ENCODE data around the gene FER. TPM values are rescaled to one million over a fixed set of nuclear protein-coding genes. Genes with fewer than 3 reads are reported as not detected.

The FER gene
- total and polyA plus RNA-seq, 10 of the 15 experiments (the other 5 are each of a cell fraction or from before 2014, with no cell fraction given): 4.4 to 19.1 (median 9.6) TPM

DNA sequence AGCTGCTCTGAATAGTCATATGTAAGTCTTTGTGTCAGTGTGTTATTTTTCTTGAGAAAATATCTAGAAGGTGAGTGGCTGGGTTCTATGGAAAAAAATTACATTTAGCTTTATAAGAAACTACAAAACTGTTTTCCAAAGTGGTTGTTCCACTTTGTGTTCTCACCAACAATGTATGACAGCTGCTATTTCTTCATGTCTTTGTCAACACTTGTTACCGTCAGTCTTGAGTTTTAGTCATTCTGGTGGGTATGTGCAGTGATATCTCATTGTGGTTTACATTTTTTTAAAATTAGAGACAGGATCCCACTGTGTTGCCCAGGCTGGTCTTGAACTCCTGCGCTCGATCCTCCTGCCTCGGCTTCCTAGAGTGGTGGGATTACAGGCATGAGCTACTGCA lies 415.6 kb downstream of the FER start:
- TF ChIP-seq CREB1 (IDR thresholded peaks at IDR 0.05; ENCODE audit: low read depth): no peak
- CTCF ChIA-PET: interaction anchor here (1.0 to 1.1 kb wide), 2 partner anchors 13 to 243 kb away, joined by 3 to 4 read pairs; no protein-coding TSS in a partner anchor
- Histone ChIP-seq H3K27ac (ENCODE audit: control insufficient read depth, insufficient read depth) (no peak overlapping the region), H3K4me2 (ENCODE audit: control insufficient read depth, insufficient read depth) (no peak overlapping the region), H3K36me3 (ENCODE audit: control insufficient read depth in 2 of 2, insufficient read depth in 2 of 2, low read length in 1 of 2) (no peaks in the 10 kb centered on the region), H3K9ac (ENCODE audit: control insufficient read depth, insufficient read depth, low read length) (no peak overlapping the region), H3K4me3 (no peak overlapping the region), H3K4me1 (ENCODE audit: control insufficient read depth, insufficient read depth, low read length) (peaks cover 7% of the 10 kb centered on the region), H3K27me3 (replicated peaks in 1 of 2; ENCODE audit: control insufficient read depth in 2 of 2, insufficient read depth in 2 of 2, low read length in 1 of 2) (no peaks in the 10 kb centered on the region), H4K20me1 (ENCODE audit: control insufficient read depth, insufficient read depth) (no peaks in the 10 kb centered on the region), H3K79me2 (ENCODE audit: control insufficient read depth, insufficient read depth, low read length) (no peaks in the 10 kb centered on the region), H3K9me3 (replicated peaks; ENCODE audit: control insufficient read depth, insufficient read depth, low read length) (no peaks in the 10 kb centered on the region; the same call in 1 of the 3 replicates), H2AFZ (ENCODE audit: control insufficient read depth, low read depth, low read length) (no peak overlapping the region)
- ATAC-seq (no peak), DNase-seq (ENCODE audit: low read depth, low spot score) (no peak), FAIRE-seq (no peak)
- in situ Hi-C loops (cut with MboI) (no loop called here), intact Hi-C loops (cut with micrococcal nuclease; ENCODE audit: unreplicated experiment) (loop anchor here (10.0 kb wide), 2 partner anchors 59 to 239 kb away; no protein-coding TSS in a partner anchor)
- POLR2A ChIA-PET: no interaction called here
- BruUV-seq (replicated peaks): no TSS peak
- RAD21 ChIA-PET (ENCODE audit: unreplicated experiment): interaction anchor here (0.8 kb wide), 1 partner anchor 292 kb away, joined by 3 read pairs; no protein-coding TSS in a partner anchor
- SMC1A ChIA-PET (ENCODE audit: uncharacterized antibody, unreplicated experiment): interaction anchor here (0.8 to 1.2 kb wide), 5 partner anchors 14 to 530 kb away, joined by 3 to 4 read pairs (median 3); no protein-coding TSS in a partner anchor
- 100% methylated on average over 4 of the region's 4 CpGs for WGBS (ENCODE audit: insufficient coverage, insufficient replicate concordance, low lambda C conversion rate, missing lambda C conversion rate)

GRCh38 chr5:109164001-109164400 lies 416.3 kb downstream of the FER start:
- peak; percentile 80 for ATAC-seq
- CTCF ChIA-PET: interaction anchor here (1.0 kb wide), 1 partner anchor 244 kb away, joined by 3 read pairs; no protein-coding TSS in a partner anchor
- H2AFZ ChIP-seq (ENCODE audit: control insufficient read depth, low read depth, low read length): no peak overlapping the region
- peak; percentile 64 for TF ChIP-seq MTA2 (IDR thresholded peaks at IDR 0.05; ENCODE audit: low read depth)
- TF ChIP-seq NFYA (IDR thresholded peaks at IDR 0.05; ENCODE audit: borderline replicate concordance, low read depth, low read length): no peak
- TF ChIP-seq, protein P1, sequence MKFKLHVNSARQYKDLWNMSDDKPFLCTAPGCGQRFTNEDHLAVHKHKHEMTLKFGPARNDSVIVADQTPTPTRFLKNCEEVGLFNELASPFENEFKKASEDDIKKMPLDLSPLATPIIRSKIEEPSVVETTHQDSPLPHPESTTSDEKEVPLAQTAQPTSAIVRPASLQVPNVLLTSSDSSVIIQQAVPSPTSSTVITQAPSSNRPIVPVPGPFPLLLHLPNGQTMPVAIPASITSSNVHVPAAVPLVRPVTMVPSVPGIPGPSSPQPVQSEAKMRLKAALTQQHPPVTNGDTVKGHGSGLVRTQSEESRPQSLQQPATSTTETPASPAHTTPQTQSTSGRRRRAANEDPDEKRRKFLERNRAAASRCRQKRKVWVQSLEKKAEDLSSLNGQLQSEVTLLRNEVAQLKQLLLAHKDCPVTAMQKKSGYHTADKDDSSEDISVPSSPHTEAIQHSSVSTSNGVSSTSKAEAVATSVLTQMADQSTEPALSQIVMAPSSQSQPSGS (IDR thresholded peaks at IDR 0.05; ENCODE audit: low read length): peak; percentile 22; the same call in 1 of the 2 replicates
- no peak for TF ChIP-seq CHD2 (IDR thresholded peaks at IDR 0.05; ENCODE audit: borderline replicate concordance, low read depth, low read length)
- TF ChIP-seq ZNF384 (IDR thresholded peaks at IDR 0.05; ENCODE audit: borderline replicate concordance, low read depth, low read length): no peak
- TF ChIP-seq, protein P2, sequence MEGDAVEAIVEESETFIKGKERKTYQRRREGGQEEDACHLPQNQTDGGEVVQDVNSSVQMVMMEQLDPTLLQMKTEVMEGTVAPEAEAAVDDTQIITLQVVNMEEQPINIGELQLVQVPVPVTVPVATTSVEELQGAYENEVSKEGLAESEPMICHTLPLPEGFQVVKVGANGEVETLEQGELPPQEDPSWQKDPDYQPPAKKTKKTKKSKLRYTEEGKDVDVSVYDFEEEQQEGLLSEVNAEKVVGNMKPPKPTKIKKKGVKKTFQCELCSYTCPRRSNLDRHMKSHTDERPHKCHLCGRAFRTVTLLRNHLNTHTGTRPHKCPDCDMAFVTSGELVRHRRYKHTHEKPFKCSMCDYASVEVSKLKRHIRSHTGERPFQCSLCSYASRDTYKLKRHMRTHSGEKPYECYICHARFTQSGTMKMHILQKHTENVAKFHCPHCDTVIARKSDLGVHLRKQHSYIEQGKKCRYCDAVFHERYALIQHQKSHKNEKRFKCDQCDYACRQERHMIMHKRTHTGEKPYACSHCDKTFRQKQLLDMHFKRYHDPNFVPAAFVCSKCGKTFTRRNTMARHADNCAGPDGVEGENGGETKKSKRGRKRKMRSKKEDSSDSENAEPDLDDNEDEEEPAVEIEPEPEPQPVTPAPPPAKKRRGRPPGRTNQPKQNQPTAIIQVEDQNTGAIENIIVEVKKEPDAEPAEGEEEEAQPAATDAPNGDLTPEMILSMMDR (IDR thresholded peaks at IDR 0.05 in 2 of 3, conservative IDR thresholded peaks at IDR 0.05 in 1 of 3; ENCODE audit: control insufficient read depth in 2 of 3, extremely low read depth in 1 of 3, insufficient read depth in 1 of 3, low read depth in 3 of 3, low read length in 3 of 3): no peak
- TF ChIP-seq KAT2A (conservative IDR thresholded peaks at IDR 0.05; ENCODE audit: control insufficient read depth, low read depth, low read length): no peak
- no peak for TF ChIP-seq ZBTB11 (CRISPR knock-in tag; IDR thresholded peaks at IDR 0.05)

More at GRCh38 chr5:109164001-109164400, 416.3 kb downstream of the FER start:
- no TSS peak for BruUV-seq (replicated peaks)
- no peak for DNase-seq (ENCODE audit: low read depth, low spot score)
- H3K4me1 ChIP-seq (ENCODE audit: control insufficient read depth, insufficient read depth, low read length): peaks cover 7% of the 10 kb centered on the region
- no peaks in the 10 kb centered on the region for H3K79me2 ChIP-seq (ENCODE audit: control insufficient read depth, insufficient read depth, low read length)
- RAD21 ChIA-PET (ENCODE audit: unreplicated experiment): interaction anchor here (0.8 kb wide), 1 partner anchor 291 kb away, joined by 3 read pairs; no protein-coding TSS in a partner anchor
- H4K20me1 ChIP-seq (ENCODE audit: control insufficient read depth, insufficient read depth): no peaks in the 10 kb centered on the region
- intact Hi-C loops (cut with micrococcal nuclease; ENCODE audit: unreplicated experiment): loop anchor here (10.0 kb wide), 2 partner anchors 59 to 239 kb away; no protein-coding TSS in a partner anchor
- H3K4me3 ChIP-seq: no peak overlapping the region
- 29% methylated on average over 2 of the region's 2 CpGs for WGBS (ENCODE audit: insufficient coverage, insufficient replicate concordance, low lambda C conversion rate, missing lambda C conversion rate)
- H3K36me3 ChIP-seq (ENCODE audit: control insufficient read depth in 2 of 2, insufficient read depth in 2 of 2, low read length in 1 of 2): no peaks in the 10 kb centered on the region
- H3K27me3 ChIP-seq (replicated peaks in 1 of 2; ENCODE audit: control insufficient read depth in 2 of 2, insufficient read depth in 2 of 2, low read length in 1 of 2): no peaks in the 10 kb centered on the region
- POLR2A ChIA-PET: no interaction called here
- FAIRE-seq: no peak
- no peak overlapping the region for H3K27ac ChIP-seq (ENCODE audit: control insufficient read depth, insufficient read depth)
- SMC1A ChIA-PET (ENCODE audit: uncharacterized antibody, unreplicated experiment): interaction anchor here (0.5 to 1.2 kb wide), 3 partner anchors 14 to 530 kb away, joined by 3 to 4 read pairs (median 4); no protein-coding TSS in a partner anchor
- H3K9ac ChIP-seq (ENCODE audit: control insufficient read depth, insufficient read depth, low read length): no peak overlapping the region
- in situ Hi-C loops (cut with MboI): no loop called here
- no peaks in the 10 kb centered on the region; the same call in 1 of the 3 replicates for H3K9me3 ChIP-seq (replicated peaks; ENCODE audit: control insufficient read depth, insufficient read depth, low read length)
- H3K4me2 ChIP-seq (ENCODE audit: control insufficient read depth, insufficient read depth): no peak overlapping the region
